ENCODE data around the gene INSIG2.

The INSIG2 gene

GRCh38 chr2:118095610-118096009, 7.3 kb downstream of the INSIG2 start:
- no peak for TF ChIP-seq CTCF (IDR thresholded peaks at IDR 0.05; ENCODE audit: extremely low read depth, insufficient read depth, missing control alignments)
- no peak for DNase-seq (ENCODE audit: low spot score)
- in situ Hi-C loops (cut with MboI; ENCODE audit: low pct_unique_long_range_greater_than_20kb, low sequenced_read_pairs, unreplicated experiment): no loop called here

DNA sequence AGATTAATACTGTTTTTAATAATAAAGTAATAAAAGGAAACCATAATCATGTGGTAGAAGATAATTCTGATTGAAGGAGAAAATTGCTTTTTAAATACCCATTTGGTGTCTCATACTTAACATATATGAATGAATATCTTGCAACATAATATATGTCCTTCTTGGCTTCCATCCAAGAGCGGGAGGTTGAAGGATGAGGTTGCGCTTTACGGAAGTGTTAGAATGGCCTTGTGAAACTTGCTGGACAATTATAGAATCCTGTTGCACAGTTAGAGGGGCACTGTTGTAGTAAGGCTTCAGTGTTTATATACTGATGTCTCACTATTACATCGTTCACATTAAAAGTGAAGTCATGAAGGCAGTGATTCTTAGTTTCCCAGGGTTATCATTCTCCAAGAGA, 9.4 kb downstream of the INSIG2 start:
- in situ Hi-C loops (cut with MboI; ENCODE audit: low pct_unique_long_range_greater_than_20kb, low sequenced_read_pairs, unreplicated experiment): no loop called here
- TF ChIP-seq CTCF (IDR thresholded peaks at IDR 0.05; ENCODE audit: extremely low read depth, insufficient read depth, missing control alignments): no peak
- DNase-seq (ENCODE audit: low spot score): no peak

DNA sequence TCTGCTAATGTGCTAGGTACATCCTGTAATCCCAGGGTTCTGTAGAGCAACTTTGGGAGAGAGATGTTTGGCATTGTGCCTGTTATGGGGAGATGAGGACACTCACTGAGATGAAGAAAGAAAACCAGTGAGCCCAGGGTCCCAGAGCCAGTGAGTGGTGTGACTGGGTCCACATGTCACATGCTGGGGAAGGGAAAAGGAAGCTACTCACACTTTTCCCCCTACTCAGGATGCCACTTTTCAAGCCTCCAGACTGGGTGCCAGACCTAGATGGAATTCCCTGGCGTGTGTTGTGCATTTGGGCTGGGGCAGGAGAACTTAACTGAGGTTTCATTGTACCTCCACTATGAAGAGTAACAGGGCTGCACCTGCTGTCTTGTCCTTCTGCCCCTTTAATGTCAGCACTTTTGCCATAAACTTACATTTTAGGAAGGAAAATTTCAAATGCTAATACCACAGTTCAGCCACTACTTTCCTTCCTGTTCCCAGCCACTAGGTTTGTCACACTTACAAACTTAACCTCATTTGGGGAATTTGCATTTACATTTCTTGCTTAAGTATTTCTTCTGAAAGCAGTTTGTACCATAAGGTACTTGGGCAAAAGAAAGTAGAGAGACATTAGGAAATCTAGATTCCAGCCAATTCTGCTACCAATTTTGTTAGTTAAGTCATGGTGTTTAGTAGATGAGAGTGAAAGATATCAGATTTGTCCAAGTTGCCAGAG, 10.2 kb downstream of the INSIG2 start:
- DNase-seq (ENCODE audit: low spot score): no peak
- in situ Hi-C loops (cut with MboI; ENCODE audit: low pct_unique_long_range_greater_than_20kb, low sequenced_read_pairs, unreplicated experiment): no loop called here
- TF ChIP-seq CTCF (IDR thresholded peaks at IDR 0.05; ENCODE audit: extremely low read depth, insufficient read depth, missing control alignments): no peak

- DNase-seq (ENCODE audit: low spot score): no peak
- in situ Hi-C loops (cut with MboI; ENCODE audit: low pct_unique_long_range_greater_than_20kb, low sequenced_read_pairs, unreplicated experiment): no loop called here
- TF ChIP-seq CTCF (IDR thresholded peaks at IDR 0.05; ENCODE audit: extremely low read depth, insufficient read depth, missing control alignments): no peak
Measured at GRCh38 chr2:118102433-118103082, 14.3 kb downstream of the INSIG2 start.

DNA sequence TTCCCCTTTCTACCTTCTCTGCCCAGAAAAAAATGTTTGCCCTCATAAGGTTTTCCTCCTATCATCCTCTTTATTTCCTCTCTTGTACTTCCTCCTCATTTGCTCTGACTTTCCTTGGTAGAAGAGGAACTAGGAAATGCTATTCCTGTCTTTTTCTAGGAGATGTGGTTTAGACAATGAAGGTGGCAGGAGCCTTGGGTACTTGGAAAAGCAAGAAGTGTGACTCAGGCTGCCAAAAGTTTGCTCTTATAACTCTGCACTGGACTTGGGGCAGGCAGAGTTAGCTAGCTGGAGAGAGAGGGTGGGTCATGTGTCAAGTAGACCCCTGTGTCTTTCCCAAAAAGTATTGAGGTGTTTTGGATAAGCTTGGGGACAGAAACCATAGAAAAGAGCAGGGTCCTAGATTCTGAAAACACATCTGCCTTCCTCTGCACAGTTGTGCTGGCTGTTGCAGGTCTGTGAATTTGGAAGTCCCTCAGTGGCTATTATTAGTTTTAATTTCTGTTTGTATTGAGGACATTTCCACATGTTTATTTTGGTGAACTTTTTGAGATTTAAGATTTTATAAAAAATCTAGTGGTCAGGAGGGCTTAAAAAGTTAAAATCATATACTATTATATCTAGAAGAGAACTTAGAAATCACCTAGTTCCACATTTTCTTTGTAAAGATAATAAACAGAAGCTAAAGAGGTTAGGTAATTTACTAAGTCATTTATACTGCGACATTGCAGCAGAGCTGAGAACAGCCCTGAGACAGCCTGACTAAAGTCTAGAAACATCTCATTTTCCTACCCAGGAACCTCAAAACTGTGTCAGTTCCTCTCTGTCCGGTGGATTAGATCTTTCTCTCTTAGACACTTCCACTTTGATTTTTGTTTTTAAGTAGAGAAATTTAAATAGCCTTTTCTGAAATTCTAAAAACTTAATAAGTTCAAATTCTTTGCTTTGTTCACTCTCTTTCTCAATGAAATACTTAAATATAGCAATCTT, 16.0 kb downstream of the INSIG2 start:
- TF ChIP-seq CTCF (IDR thresholded peaks at IDR 0.05; ENCODE audit: extremely low read depth, insufficient read depth, missing control alignments): no peak

GRCh38 chr2:118105497-118105896, 17.2 kb downstream of the INSIG2 start:
- in situ Hi-C loops (cut with MboI; ENCODE audit: low pct_unique_long_range_greater_than_20kb, low sequenced_read_pairs, unreplicated experiment): no loop called here
- no peak for DNase-seq (ENCODE audit: low spot score)
- no peak for TF ChIP-seq CTCF (IDR thresholded peaks at IDR 0.05; ENCODE audit: extremely low read depth, insufficient read depth, missing control alignments)

More for the DNA sequence above, 16.0 kb downstream of the INSIG2 start:
- DNase-seq (ENCODE audit: low spot score): peak; percentile 59
- in situ Hi-C loops (cut with MboI; ENCODE audit: low pct_unique_long_range_greater_than_20kb, low sequenced_read_pairs, unreplicated experiment): no loop called here

Measured in GM13977 (cell line).